Immature natural killer cell (primary cell): ENCODE measurements around the gene LCN10. TPM values are rescaled to one million over a fixed set of nuclear protein-coding genes. Genes with fewer than 3 reads are reported as not detected.
"Not testable (repeated sequence)": the region's sequence is repeated elsewhere in the genome, so short reads cannot be mapped to it uniquely, and the experiment has no call there.

Experiments
- DNase-seq, 3 donors: peaks; one replicate each; pipeline ENCODE4 v3.0.0; 2022; ENCODE audit warnings: mixed read lengths in 1 of 3
- H3K27ac Mint-ChIP-seq, 6 donors: one replicate each; pipeline ENCODE4 v1.8.0; 2020; ENCODE audit warnings: mixed read lengths in 6 of 6, mild to moderate bottlenecking in 5 of 6, inconsistent platforms in 4 of 6, moderate library complexity in 3 of 6
- H3K27me3 Mint-ChIP-seq, 3 donors: one replicate each; pipeline ENCODE4 v1.8.0; 2020 to 2021; ENCODE audit warnings: low read depth in 3 of 3, mild to moderate bottlenecking in 3 of 3, mixed read lengths in 3 of 3, moderate library complexity in 3 of 3, inconsistent platforms in 1 of 3
- H3K36me3 Mint-ChIP-seq, 3 donors: one replicate each; pipeline ENCODE4 v1.8.0; 2020; ENCODE audit warnings: mixed read lengths in 3 of 3, inconsistent platforms in 2 of 3, mild to moderate bottlenecking in 2 of 3
- H3K4me1 Mint-ChIP-seq, 2 donors: one replicate each; pipeline ENCODE4 v1.8.0; 2020; ENCODE audit warnings: inconsistent platforms in 2 of 2, mild to moderate bottlenecking in 2 of 2, mixed read lengths in 2 of 2, moderate library complexity in 1 of 2
- H3K4me3 Mint-ChIP-seq, 5 donors: one replicate each; pipeline ENCODE4 v1.8.0; 2020; ENCODE audit warnings: mild to moderate bottlenecking in 5 of 5, mixed read lengths in 5 of 5, inconsistent platforms in 3 of 5, moderate library complexity in 3 of 5
- H3K9me3 Mint-ChIP-seq, 6 donors: one replicate each; pipeline ENCODE4 v1.8.0; 2020; ENCODE audit warnings: mild to moderate bottlenecking in 6 of 6, mixed read lengths in 6 of 6, inconsistent platforms in 4 of 6, moderate library complexity in 3 of 6
- polyA plus RNA-seq, 3 donors: library from polyadenylated mRNA; unstranded; fragments of 300-500 nt; fragmentation: Illumina TruSeq; gene quantifications; one replicate each; pipeline ENCODE4 v1.2.3, GENCODE V29; 2021

Gene LCN10
- not detected for polyA plus RNA-seq

DNA sequence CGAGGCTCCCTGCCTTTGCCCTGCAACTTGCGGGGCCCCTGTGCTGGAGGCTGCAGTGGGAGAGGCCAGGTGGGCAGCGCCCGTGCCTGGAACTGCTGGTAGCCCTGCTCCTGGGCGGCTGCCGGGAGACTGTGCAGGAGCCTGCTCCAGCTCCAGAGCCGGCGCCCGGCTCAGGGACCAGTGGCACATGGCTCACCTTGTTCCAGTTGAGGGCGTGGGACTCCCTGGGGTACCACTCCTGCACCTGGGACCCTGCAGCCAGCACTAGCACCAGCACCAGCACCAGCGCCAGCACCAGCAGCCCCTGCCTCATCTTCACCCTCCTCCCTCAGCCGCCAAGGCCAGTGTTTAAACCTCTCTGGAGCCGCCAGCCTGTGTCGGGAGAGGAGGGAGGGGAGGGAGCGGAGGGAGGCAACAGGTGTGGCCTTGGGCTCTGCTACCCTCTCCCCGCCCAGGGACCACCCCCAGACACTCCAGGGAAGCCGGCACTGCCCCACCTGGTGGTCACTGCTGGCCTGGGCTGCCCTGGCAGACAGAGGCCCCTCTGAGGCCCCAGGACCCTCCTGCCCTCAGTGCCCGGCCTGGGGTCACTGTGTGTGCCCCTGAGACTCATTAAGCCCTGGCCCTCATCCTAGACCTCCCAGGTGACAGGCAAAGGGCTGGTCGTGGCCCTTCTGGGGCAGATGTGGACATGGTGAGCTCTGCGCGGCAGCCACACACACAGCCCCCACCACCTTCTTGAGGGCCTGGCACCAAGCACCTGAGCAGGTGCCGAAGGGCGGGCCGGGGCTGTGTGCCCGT, at the start of gene LCN10:
TSS of gene LCN10 (minus strand) at position 350 of the 801 bp plus-strand sequence. CDS start at position 313, 37 bp downstream.
- Mint-ChIP-seq H3K36me3 (no peaks in the 10 kb centered on the region), H3K9me3 (no peaks in the 10 kb centered on the region), H3K4me3 (no peak within 1 kb of the TSS), H3K27me3 (peaks cover 3 to 5% (median 4%) of the 10 kb centered on the region in 3 donors), H3K27ac (no peak within 1 kb of the TSS), H3K4me1 (no peaks in the 10 kb centered on the region)
- no peak for DNase-seq

GRCh38 chr9:136791516-136792276, 49.0 kb upstream of the LCN10 start:
- H3K4me3 Mint-ChIP-seq = peak overlapping the region; percentile 72 to 85 (median 79)

GRCh38 chr9:136790640-136791515, 48.1 kb upstream of the LCN10 start, which contains the start of gene TMEM141:
Gene TMEM141, plus strand, starts transcription at chr9:136791344. Its CDS starts 27 bp downstream, at chr9:136791371.
- Mint-ChIP-seq H3K4me3 (peak within 1 kb of the TSS; percentile 72 to 85 (median 79)), H3K4me1 (peaks cover 37% of the 10 kb centered on the region in 2 donors), H3K36me3 (no peaks in the 10 kb centered on the region), H3K27me3 (peaks cover 2 to 4% (median 2%) of the 10 kb centered on the region in 3 donors), H3K27ac (peak within 1 kb of the TSS; percentile 75 to 89 (median 86)), H3K9me3 (no peaks in the 10 kb centered on the region)
- DNase-seq = peak; percentile 99 to 100 (median 100)

More at GRCh38 chr9:136791516-136792276, 49.0 kb upstream of the LCN10 start:
- Mint-ChIP-seq H3K27ac (peak overlapping the region; percentile 75 to 89 (median 86)), H3K27me3 (peaks cover 2 to 4% (median 3%) of the 10 kb centered on the region in 3 donors), H3K4me1 (peaks cover 37% of the 10 kb centered on the region in 2 donors), H3K36me3 (no peaks in the 10 kb centered on the region), H3K9me3 (no peaks in the 10 kb centered on the region)
- DNase-seq = peak; percentile 50 to 61 (median 53)

- DNase-seq = no peak
- Mint-ChIP-seq H3K27ac (peak overlapping the region; percentile 75 to 95 (median 88)), H3K4me1 (peaks cover 37% of the 10 kb centered on the region in 2 donors), H3K9me3 (no peaks in the 10 kb centered on the region), H3K36me3 (no peaks in the 10 kb centered on the region), H3K27me3 (peaks cover 2 to 7% (median 2%) of the 10 kb centered on the region in 3 donors), H3K4me3 (peak overlapping the region in 4 of 5 donors; percentile 73 to 79 (median 75))
These were observed 46.8 kb upstream of the LCN10 start for GRCh38 chr9:136789523-136789937.

DNA sequence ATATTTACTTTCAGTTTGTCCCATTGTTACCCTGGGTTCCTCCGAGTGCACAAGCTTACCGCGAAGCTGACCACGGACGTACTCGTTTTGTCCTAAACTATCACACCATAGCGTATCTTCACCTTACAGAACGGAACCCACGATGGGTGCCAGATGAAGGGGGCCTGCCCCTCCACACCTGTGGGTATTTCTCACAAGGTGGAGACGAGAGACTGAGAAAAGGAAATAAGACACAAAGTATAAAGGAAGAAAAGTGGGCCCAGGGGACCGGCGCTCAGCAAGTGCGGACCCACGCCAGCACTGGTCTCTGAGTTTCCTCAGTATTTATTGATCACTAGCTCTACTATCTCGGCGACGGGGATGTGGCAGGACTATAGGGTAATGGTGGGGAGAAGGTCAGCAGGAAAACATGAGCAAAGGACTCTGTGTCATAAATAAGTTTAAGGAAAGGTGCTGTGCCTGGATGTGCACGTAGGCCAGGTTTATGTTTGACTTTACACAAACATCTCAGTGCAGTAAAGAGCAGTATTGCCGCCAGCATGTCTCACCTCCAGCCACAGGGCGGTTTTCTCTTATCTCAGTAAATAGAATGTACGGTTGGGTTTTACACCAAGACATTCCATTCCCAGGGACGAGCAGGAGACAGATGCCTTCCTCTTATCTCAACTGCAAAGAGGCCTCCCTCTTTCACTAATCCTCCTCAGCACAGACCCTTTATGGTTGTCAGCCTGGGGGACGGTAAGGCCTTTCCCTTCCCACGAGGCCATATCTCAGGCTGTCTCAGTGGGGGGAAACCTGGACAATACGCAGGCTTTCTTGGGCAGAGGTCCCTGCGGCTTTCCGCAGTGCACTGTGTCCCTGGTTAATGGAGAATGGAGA, 46.1 kb upstream of the LCN10 start:
- not testable (repeated sequence) for H3K9me3 Mint-ChIP-seq, H3K27me3 Mint-ChIP-seq, H3K36me3 Mint-ChIP-seq
- H3K4me3 Mint-ChIP-seq = peak overlapping the region; percentile 73 to 80 (median 76)
- peak overlapping the region; percentile 83 to 95 (median 88) for H3K27ac Mint-ChIP-seq
- H3K4me1 Mint-ChIP-seq = peaks cover 37% of the 10 kb centered on the region in 2 donors
- DNase-seq = peak; percentile 58 to 63 (median 61)

- Mint-ChIP-seq H3K36me3 (no peaks in the 10 kb centered on the region), H3K4me3 (peak overlapping the region; percentile 73 to 80 (median 76)), H3K4me1 (peaks cover 32 to 37% of the 10 kb centered on the region in 2 donors), H3K9me3 (no peaks in the 10 kb centered on the region), H3K27ac (peak overlapping the region; percentile 83 to 95 (median 88)), H3K27me3 (peaks cover 0 to 7% (median 2%) of the 10 kb centered on the region in 3 donors)
- DNase-seq = peak; percentile 77 to 81 (median 80)
These were observed 45.1 kb upstream of the LCN10 start for GRCh38 chr9:136787690-136788400.

GRCh38 chr9:136786983-136787382, 44.2 kb upstream of the LCN10 start:
- DNase-seq, H3K27me3 Mint-ChIP-seq, H3K9me3 Mint-ChIP-seq, H3K36me3 Mint-ChIP-seq, H3K4me3 Mint-ChIP-seq, H3K27ac Mint-ChIP-seq: not testable (repeated sequence)
- H3K4me1 Mint-ChIP-seq = peaks cover 28 to 33% of the 10 kb centered on the region in 2 donors

GRCh38 chr9:136786451-136786850, 43.7 kb upstream of the LCN10 start:
- no peak overlapping the region for H3K4me3 Mint-ChIP-seq
- no peaks in the 10 kb centered on the region for H3K9me3 Mint-ChIP-seq

GRCh38 chr9:136785565-136786355, 43.0 kb upstream of the LCN10 start:
- not testable (repeated sequence) for H3K9me3 Mint-ChIP-seq

More at GRCh38 chr9:136786451-136786850, 43.7 kb upstream of the LCN10 start:
- Mint-ChIP-seq H3K36me3 (no peaks in the 10 kb centered on the region), H3K27me3 (peaks cover 0 to 8% (median 2%) of the 10 kb centered on the region in 3 donors), H3K27ac (no peak overlapping the region), H3K4me1 (peaks cover 26 to 31% of the 10 kb centered on the region in 2 donors)
- no peak for DNase-seq

GRCh38 chr9:136784997-136785361, 42.2 kb upstream of the LCN10 start:
- Mint-ChIP-seq H3K9me3 (no peaks in the 10 kb centered on the region), H3K4me3 (no peak overlapping the region), H3K27ac (peak overlapping the region in 2 of 6 donors; percentile 20 to 36), H3K27me3 (peaks cover 2 to 6% (median 3%) of the 10 kb centered on the region in 3 donors), H3K36me3 (no peaks in the 10 kb centered on the region), H3K4me1 (peaks cover 22 to 25% of the 10 kb centered on the region in 2 donors)
- DNase-seq = no peak

More at GRCh38 chr9:136785565-136786355, 43.0 kb upstream of the LCN10 start:
- not testable (repeated sequence) for DNase-seq, H3K27ac Mint-ChIP-seq, H3K36me3 Mint-ChIP-seq, H3K4me3 Mint-ChIP-seq, H3K27me3 Mint-ChIP-seq
- peaks cover 26 to 31% of the 10 kb centered on the region in 2 donors for H3K4me1 Mint-ChIP-seq

DNA sequence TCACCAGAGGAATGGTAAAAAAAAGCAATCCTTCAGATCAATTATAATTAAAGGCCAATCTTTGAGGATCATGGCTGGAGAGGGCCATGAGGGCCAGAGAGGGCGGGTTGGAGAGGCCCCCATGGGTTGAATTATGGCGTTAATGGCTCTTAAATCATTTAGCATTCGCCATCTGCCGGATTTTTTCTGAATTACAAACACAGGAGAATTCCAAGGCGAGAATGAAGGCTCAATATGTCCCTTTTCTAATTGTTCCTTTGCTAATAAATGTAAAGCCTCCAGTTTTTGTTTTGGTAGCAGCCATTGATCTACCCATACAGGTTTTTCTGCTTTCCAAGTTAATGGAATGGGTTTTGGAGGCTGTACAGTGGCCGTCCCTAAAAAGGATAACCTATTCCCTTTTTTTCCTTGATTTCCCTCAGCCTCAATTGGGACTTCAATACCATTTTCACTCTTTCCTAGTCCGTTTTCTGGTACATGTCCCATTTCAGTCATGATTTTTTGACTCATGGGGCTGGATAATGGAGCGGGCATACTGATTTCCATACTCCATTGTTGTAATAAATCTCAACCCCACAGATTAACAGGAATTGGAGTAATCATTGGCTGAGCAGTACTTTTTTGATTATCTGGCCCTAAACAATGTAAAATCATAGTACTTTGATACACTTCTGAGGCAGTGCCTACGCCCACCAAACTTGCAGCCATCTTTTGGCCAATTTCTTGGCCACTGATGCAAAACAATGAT, 41.7 kb upstream of the LCN10 start:
- H3K4me1 Mint-ChIP-seq = peaks cover 20 to 22% of the 10 kb centered on the region in 2 donors
- H3K36me3 Mint-ChIP-seq = no peaks in the 10 kb centered on the region
- H3K4me3 Mint-ChIP-seq = no peak overlapping the region
- no peaks in the 10 kb centered on the region for H3K9me3 Mint-ChIP-seq
- DNase-seq = no peak
- no peak overlapping the region for H3K27ac Mint-ChIP-seq
- peaks cover 2 to 6% (median 5%) of the 10 kb centered on the region in 3 donors for H3K27me3 Mint-ChIP-seq
